HG02759 (cell line): ENCODE results near the gene MAPK10.
"Not testable (repeated sequence)": the region's sequence is repeated elsewhere in the genome, so short reads cannot be mapped to it uniquely, and the experiment has no call there.

Source experiments
- ATAC-seq: cut with Tn5 transposase; IDR thresholded peaks from one replicate; pipeline ENCODE4 v1.9.1; 2021; ENCODE audit warnings: mild to moderate bottlenecking, moderate library complexity; ENCODE audit not compliant: unreplicated experiment

The MAPK10 gene

GRCh38 chr4:86344127-86344526 lies 15.7 kb downstream of the MAPK10 start:
- ATAC-seq: no peak

- no peak for ATAC-seq
Observed at GRCh38 chr4:86338989-86339388, 20.9 kb downstream of the MAPK10 start.

DNA sequence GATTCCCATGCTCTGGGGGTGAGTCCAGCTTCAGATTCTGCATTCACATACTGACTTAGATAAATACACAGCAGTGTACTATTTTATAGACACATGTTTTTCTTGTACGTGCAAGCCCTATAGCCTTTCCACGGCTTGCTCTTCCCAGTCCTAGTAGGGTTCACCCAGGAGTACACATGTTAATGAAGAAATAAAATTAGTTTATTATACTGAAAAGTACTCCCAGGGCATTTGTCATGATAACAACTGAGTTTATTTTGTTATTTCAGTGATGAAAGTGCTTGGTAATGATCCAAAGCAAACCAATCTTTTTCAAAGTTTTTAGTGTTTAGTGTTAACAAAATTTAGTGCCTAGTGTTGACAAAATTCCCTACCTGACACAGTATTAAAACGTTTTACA lies 21.3 kb downstream of the MAPK10 start:
- ATAC-seq: no peak

GRCh38 chr4:86334020-86334750 lies 25.7 kb downstream of the MAPK10 start:
- ATAC-seq: no peak

DNA sequence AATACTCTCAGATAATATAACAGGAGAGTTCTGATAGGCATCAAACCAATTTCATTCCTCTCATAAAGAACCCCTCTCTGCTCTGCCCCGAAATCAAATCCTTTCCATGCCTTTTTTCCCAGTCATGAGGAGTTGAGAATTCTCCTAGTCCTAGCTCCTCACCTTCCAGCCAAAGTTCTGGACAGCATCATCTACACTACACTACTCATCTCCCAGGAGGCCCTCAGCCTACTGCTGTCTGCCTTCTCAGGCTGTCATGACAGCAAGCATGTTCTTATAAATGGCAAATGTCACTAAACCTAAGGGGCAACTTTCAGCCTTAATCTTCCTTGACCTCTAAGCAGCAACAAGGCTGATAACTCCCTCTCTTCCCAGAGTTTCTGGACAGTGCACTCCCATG lies 26.6 kb downstream of the MAPK10 start:
- no peak for ATAC-seq

DNA sequence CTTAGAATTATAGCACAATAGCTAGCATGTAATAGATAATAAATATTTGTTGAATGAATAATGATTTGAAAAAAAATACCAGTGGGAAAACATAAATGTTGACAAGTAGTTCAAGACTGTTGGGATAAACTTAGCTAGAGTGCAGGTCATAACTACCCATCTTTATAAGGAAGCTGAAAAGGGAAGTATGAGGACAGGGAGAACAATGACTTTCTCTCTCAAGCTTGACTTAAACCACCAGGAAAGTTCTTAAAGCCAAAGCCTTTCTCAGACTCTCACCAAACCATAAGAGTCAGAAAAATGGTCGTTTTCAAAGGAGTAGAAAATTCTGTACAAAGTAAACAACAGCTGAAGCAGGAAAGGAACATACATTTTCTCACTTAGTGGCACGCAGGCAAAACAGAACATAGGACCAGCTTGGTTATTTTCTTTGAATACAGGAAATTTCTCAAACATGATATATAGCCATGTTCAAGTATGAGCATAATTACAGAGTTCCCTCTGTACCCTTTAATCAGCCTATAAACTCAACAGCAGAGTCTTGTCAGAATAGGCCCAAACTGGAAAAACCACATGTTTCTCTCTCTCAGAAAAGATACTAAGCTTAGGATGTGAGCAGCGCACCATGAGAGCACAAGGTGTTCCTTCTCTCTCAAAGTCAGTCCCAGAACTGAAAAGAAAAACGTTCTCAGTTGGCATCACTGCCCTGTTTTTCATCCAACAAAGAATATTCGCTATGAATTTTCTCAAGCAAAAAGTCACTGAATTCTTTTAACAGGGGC lies 28.7 kb downstream of the MAPK10 start:
- ATAC-seq: no peak

DNA sequence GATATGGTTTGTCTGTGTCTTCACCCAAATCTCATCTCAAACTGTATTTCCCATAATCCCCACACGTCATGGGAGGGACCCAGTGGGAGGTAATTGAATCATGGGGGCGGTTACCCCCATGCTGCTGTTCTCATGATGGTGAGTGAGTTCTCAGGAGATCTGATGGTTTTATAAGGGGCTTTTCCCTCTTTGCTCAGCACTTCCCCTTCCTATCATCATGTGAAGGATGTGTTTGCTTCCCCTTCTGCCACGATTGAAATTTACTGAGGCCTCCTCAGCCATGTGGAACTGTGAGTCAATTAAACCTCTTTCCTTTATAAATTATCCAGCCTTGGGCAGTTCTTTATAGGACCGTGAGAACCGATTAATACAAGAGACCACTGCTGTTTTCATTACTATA lies 29.4 kb downstream of the MAPK10 start:
- ATAC-seq: not testable (repeated sequence)

GRCh38 chr4:86329431-86329830 lies 30.4 kb downstream of the MAPK10 start:
- ATAC-seq: no peak

DNA sequence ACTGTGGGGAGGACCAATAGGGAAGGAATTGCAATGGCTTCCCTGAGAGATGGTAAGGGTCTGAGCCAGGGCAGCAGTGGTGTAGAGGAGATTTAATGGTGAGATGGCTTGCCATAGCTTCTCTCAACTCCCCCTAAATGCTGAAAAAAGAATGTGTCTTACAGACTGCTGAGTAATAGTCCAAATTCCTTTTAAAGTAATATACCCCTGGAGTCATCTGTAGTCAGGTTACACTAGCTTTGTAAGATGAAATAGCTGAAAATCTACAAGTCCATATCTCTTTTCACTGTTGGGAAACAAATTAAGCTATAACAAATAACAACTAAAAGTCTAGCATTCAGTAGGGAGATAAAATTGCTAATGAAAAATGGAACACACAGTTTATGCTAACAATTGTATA lies 33.5 kb downstream of the MAPK10 start:
- ATAC-seq: no peak

DNA sequence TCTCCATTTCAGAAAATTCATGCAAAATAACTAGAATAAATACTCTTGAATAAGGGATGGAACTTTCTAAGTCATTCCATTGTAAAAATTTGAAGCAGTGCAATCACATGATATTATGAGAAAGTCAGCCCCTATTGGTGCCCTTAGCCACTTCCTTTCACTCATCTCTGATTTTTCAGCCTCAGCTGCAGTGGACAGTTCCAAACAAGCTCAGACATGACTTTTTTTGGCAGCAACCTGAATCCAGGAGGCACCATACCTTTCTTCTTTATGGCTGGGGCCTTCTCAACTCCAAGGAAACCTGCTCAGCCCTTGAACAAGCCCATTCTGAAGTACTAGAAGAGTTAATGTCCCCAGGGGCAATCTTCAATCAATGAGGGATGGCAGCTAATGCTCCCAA lies 40.5 kb downstream of the MAPK10 start:
- no peak for ATAC-seq

GRCh38 chr4:86315579-86315978 lies 44.3 kb downstream of the MAPK10 start:
- ATAC-seq: no peak

GRCh38 chr4:86313656-86314055 lies 46.2 kb downstream of the MAPK10 start:
- ATAC-seq: no peak

GRCh38 chr4:86307432-86307831 lies 52.4 kb downstream of the MAPK10 start:
- no peak for ATAC-seq

DNA sequence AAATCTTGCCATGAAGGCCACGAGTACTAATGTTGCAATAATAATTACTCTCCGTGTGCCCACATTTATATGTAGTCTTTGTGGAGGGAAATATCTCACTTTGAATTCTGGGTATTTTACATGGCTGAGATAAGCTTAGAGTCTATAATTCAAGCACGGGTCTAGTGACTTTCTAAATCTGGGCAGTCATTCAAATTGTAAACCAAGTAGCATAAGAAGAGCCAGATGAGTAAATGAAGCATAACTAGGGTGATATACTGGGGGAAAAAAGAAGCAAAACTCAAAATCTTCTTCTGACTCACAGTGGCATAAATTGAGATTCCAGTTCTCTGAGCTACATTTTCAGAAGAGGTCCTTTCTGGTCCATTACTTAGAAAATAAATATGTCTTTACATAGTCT lies 53.0 kb downstream of the MAPK10 start:
- no peak for ATAC-seq

DNA sequence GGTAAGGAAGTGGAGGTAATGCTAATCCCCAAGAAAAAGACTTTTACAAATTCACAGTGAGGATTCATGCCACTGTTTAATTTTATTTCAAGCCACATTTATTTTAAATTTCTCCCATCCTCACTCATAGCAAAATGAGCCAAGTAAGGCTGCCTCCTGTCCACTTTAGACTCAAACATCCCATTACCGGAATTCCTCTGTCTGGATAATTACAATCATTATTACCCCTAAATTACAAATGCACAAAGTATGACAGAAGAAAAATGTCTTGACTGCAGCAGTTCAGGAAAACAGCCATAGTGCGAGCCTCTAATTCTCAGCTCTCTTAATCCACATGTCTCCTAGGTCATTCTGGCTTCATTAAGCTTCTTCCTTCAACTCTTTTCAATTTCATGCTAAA lies 57.0 kb downstream of the MAPK10 start:
- no peak for ATAC-seq

- peak; percentile 49 for ATAC-seq
Observed at GRCh38 chr4:86302251-86302650, 57.6 kb downstream of the MAPK10 start.

- no peak for ATAC-seq
Observed at GRCh38 chr4:86300516-86300915, 59.3 kb downstream of the MAPK10 start.

DNA sequence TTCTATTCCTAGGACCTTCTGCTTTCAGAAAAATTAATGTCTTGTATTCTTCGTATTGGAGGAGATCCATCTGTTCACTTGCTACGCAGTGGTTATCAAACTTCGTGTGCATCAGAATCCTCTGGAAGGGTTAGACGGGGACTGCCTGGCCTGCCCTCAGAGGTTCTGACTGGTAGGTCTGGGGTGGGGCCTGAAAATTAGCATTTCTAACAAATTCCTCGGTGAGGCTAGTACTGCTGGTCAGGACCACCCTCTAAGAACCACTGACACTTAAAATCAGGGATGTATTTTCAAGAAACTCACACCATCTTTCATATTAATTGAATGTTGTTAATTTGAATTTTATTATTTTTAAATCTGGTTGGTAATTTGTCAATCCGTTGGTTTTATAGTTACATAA lies 63.0 kb downstream of the MAPK10 start:
- ATAC-seq: no peak

DNA sequence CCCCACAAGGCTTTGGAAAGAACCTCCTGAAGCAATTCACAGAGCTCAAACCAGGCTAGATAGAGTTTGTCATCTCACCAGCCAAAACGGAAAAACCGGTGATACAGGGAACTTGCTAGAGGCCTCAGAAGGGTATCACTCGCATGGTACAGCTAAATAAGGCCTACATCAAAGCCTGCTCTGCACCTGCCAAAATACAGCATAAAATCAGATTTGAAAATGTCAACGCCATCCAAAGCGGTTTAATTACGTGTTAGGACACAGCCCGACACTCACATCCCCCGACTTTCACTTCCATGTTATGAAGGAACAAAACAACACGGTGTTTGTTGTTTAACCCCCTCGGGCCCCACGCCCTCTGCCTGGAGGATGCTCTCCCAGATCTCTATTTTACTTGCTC lies 65.0 kb downstream of the MAPK10 start:
- ATAC-seq: no peak

- ATAC-seq: no peak
Observed at GRCh38 chr4:86291180-86291579, 68.7 kb downstream of the MAPK10 start.

GRCh38 chr4:86286726-86287125 lies 73.1 kb downstream of the MAPK10 start:
- no peak for ATAC-seq

- no peak for ATAC-seq
Observed at GRCh38 chr4:86283371-86283770, 76.5 kb downstream of the MAPK10 start.
